NCI-H1436 (cell line): ENCODE data around the gene CDKN2D.
A peak's percentile ranks its signal among the peaks of the same experiment; 100 is the strongest.

Source experiments
- DNase-seq: peaks from one replicate; lab custom pipeline; 2025; lab: John Stamatoyannopoulos, UW

CDKN2D gene

DNA sequence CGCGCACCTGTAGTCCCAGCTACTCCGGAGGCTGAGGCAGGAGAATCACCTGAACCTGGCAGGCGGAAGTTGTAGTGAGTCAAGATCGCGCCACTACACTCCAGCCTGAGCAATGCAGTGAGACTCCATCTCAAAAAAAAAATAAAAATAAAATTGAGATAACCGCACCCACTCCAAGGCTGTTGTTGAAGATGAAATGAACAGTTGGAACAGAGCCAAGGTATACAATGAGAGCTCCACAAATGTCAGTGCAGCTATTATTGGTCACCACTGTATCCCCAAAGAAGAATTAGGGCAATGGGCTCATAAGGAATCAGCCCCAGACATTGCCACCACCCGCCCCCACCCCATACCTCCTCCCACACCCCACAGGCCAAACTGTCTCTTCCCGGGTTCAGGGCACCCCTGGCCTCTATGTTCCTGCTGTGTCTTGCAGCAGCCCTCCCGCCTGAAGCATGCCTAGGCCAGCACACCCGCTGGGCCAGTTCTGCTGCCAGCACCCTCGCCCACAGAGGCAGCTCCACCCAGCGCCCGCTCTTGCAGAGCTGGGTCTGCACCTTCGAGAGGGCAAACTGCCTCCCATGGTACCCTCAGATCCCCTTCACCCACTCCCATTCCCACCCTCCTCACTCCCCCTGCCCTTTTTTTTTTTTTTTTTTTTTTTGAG, 48.0 kb downstream of the CDKN2D start:
- DNase-seq = no peak

- DNase-seq = no peak
Measured at GRCh38 chr19:10519421-10519820, 49.4 kb downstream of the CDKN2D start.

DNA sequence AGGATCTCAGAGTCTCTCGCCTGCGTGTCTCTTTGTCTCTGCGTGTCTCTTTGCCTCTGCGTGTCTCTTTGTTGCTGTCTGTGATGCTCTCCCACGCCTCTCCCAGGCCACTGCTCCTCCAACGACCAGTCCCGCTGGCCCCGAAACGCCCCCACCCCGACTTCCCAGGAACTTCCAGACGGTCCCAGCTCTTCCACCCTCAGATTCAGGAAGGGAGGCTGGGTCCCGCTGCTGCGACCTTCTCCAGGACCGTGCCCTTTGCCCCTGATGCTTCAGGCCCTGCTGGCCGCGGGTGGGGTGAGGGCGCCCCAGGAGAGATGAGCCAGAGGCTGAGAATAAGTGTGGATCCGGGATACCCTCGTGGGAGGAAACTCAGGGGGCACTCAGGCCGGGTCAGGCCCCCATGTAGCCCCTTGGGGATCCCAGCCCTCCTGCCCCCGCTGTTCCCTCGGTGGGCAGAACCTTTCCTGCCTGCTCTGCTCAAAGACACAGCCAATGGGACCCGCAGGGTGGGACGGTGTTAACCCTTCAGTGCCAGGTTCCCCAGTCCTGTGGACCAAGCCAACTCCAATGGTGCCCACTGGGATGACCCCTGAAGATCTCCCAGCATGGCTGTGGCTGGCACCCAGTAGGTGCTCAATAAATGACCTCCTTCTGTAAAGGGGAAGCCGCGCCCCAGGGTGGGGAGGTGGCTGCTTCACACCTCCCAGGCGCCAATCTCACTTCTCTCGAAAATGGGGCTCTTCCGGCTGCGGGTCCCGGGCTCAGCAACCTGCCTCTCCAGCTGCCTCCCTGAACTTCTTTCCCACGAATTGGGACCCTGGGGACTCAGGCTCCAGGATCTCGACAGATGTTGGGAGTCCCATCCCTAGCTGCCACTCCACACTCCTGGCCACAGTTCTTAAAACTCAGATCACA, 50.1 kb downstream of the CDKN2D start:
- DNase-seq = no peak

DNA sequence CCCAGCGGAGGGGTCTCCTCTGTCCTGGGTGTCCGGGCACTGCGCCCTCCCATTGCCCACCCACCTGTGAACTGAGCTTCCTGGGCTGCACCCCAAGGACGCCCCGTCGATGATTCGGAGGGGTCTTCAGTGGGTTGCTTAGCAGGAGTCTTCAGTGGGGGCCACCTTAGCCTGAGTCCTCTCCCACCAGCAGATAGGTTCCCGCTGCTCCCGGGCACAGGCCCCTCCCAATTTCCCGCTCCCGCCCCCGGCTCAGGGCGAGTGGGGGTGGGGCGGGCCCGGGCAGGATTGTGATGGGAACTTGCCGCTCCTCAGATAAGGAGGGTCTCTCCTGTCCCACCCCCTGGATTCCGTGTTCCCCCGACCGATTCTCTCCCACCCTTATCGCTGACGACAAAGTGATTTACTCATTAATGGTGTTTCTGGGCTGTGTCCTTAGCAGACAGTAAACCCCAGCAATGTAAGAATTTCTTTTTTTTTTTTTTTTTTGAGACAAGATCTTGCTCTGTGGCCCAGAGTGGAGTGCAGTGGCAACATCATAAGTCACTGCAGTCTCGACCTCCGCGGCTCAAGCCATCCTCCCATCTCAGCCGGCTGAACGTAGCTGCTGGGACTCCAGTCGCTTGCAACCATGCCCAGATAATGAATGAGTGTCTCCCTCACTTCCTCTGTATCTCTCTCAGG, 50.9 kb downstream of the CDKN2D start:
- peak; percentile 8 for DNase-seq

- no peak for DNase-seq
Measured at GRCh38 chr19:10517361-10517759, 51.4 kb downstream of the CDKN2D start, which contains the start of gene S1PR5. Gene S1PR5 (minus strand): TSS chr19:10517447. CDS start chr19:10515011, 2,436 bp downstream.

- DNase-seq = no peak
Measured at GRCh38 chr19:10516671-10517286, 52.0 kb downstream of the CDKN2D start.
